ENCODE measurements around the gene HOOK1. TPM values are rescaled to one million over a fixed set of nuclear protein-coding genes. Genes with fewer than 3 reads are reported as not detected.

The HOOK1 gene
- not detected in 2 replicates for total RNA-seq (2014; rRNA removed; shearing (Covaris generic))

GRCh38 chr1:59814901-59815825 lies at the start of gene HOOK1:
TSS of gene HOOK1 (plus strand) at chr1:59814949. CDS start at chr1:59815118, 169 bp downstream.

Other genes starting within 250 kb of the HOOK1 start
- gene CYP2J2, start 111.8 kb downstream of the HOOK1 start, total RNA-seq (2014; rRNA removed; shearing (Covaris generic)), result 0.60 and 0.61 TPM in 2 replicates

Measured in A375 (cell line).